HEK293 (cell line): Measurements from ENCODE around the gene R3HDM2.

Experiments used
- KLF1 ChIP-seq: fragments of 450-650 bp; formaldehyde crosslinking; IDR thresholded peaks from 2 replicates; pipeline ENCODE4 v1.5.1; 2016; ENCODE audit warnings: missing biosample characterization, missing genetic modification characterization
- PATZ1 ChIP-seq: fragments of 450-650 bp; formaldehyde crosslinking; IDR thresholded peaks from 2 replicates; pipeline ENCODE4 v1.5.1; 2016; ENCODE audit warnings: missing biosample characterization, missing genetic modification characterization
- PBX3 ChIP-seq: sonication (generic); formaldehyde crosslinking; IDR thresholded peaks from 2 replicates; pipeline ENCODE4 v1.8.1; 2022; ENCODE audit warnings: mild to moderate bottlenecking, moderate library complexity, missing genetic modification reagents
- SCRT2 ChIP-seq: fragments of 450-650 bp; formaldehyde crosslinking; IDR thresholded peaks from 2 replicates; pipeline ENCODE4 v1.5.1; 2016; ENCODE audit warnings: missing biosample characterization, missing genetic modification characterization
- SP3 ChIP-seq: fragments of 450-650 bp; formaldehyde crosslinking; IDR thresholded peaks from 2 replicates; pipeline ENCODE4 v1.5.1; 2016; ENCODE audit warnings: missing biosample characterization, missing genetic modification characterization
- ZBTB26 ChIP-seq: fragments of 450-650 bp; formaldehyde crosslinking; optimal IDR thresholded peaks from 2 replicates; pipeline ENCODE3; 2016; ENCODE audit warnings: missing biosample characterization, mild to moderate bottlenecking, missing genetic modification characterization
- ZBTB8A ChIP-seq: fragments of 450-650 bp; formaldehyde crosslinking; IDR thresholded peaks from 2 replicates; pipeline ENCODE4 v1.5.1; 2016; ENCODE audit warnings: missing biosample characterization, missing genetic modification characterization
- ZNF112 ChIP-seq: fragments of 450-650 bp; formaldehyde crosslinking; IDR thresholded peaks from 2 replicates; pipeline ENCODE4 v1.5.0; 2017; ENCODE audit warnings: missing biosample characterization, missing genetic modification characterization
- ZNF133 ChIP-seq: fragments of 450-650 bp; formaldehyde crosslinking; IDR thresholded peaks from 2 replicates; pipeline ENCODE4 v1.5.1; 2016; ENCODE audit warnings: missing biosample characterization, missing genetic modification characterization
- ZNF146 ChIP-seq: fragments of 450-650 bp; formaldehyde crosslinking; IDR thresholded peaks from 2 replicates; pipeline ENCODE4 v1.5.1; 2016; ENCODE audit warnings: missing biosample characterization, missing genetic modification characterization
- ZNF169 ChIP-seq: fragments of 450-650 bp; formaldehyde crosslinking; IDR thresholded peaks from 2 replicates; pipeline ENCODE4 v1.5.1; 2016; ENCODE audit warnings: missing biosample characterization, missing genetic modification characterization
- ZNF175 ChIP-seq: fragments of 450-650 bp; formaldehyde crosslinking; IDR thresholded peaks from 2 replicates; pipeline ENCODE4 v1.5.1; 2016; ENCODE audit warnings: missing biosample characterization, missing genetic modification characterization
- ZNF184 ChIP-seq: fragments of 450-650 bp; IDR thresholded peaks from 2 replicates; pipeline ENCODE4 v1.5.1; 2018; ENCODE audit warnings: missing biosample characterization, mild to moderate bottlenecking, missing genetic modification characterization
- ZNF19 ChIP-seq: fragments of 450-650 bp; formaldehyde crosslinking; IDR thresholded peaks from 2 replicates; pipeline ENCODE4; 2016; ENCODE audit warnings: missing biosample characterization, missing genetic modification characterization, low read depth
- ZNF23 ChIP-seq: fragments of 450-650 bp; formaldehyde crosslinking; IDR thresholded peaks from 2 replicates; pipeline ENCODE4 v1.5.1; 2016; ENCODE audit warnings: missing biosample characterization, missing genetic modification characterization, borderline replicate concordance
- ZNF239 ChIP-seq: fragments of 450-650 bp; formaldehyde crosslinking; IDR thresholded peaks from 2 replicates; pipeline ENCODE4 v1.5.1; 2016; ENCODE audit warnings: missing biosample characterization, missing genetic modification characterization
- ZNF266 ChIP-seq: fragments of 450-650 bp; formaldehyde crosslinking; IDR thresholded peaks from 2 replicates; pipeline ENCODE4 v1.5.1; 2016; ENCODE audit warnings: missing biosample characterization, missing genetic modification characterization, low read depth
- ZNF423 ChIP-seq: fragments of 450-650 bp; formaldehyde crosslinking; IDR thresholded peaks from 2 replicates; pipeline ENCODE4 v1.5.1; 2016; ENCODE audit warnings: missing biosample characterization, missing genetic modification characterization
- ZNF433 ChIP-seq: fragments of 450-650 bp; formaldehyde crosslinking; IDR thresholded peaks from 2 replicates; pipeline ENCODE4 v1.5.1; 2016; ENCODE audit warnings: missing biosample characterization, missing genetic modification characterization, low read depth
- ZNF449 ChIP-seq: fragments of 450-650 bp; formaldehyde crosslinking; IDR thresholded peaks from 2 replicates; pipeline ENCODE4 v1.5.1; 2017; ENCODE audit warnings: missing biosample characterization, mild to moderate bottlenecking, missing genetic modification characterization, moderate library complexity
- ZNF549 ChIP-seq: fragments of 450-650 bp; IDR thresholded peaks from 2 replicates; pipeline ENCODE4 v1.5.1; 2018; ENCODE audit warnings: missing biosample characterization, missing genetic modification characterization, mild to moderate bottlenecking, inconsistent platforms, moderate library complexity
- ZNF561 ChIP-seq: fragments of 450-650 bp; IDR thresholded peaks from 2 replicates; pipeline ENCODE4 v1.5.1; 2018; ENCODE audit warnings: missing biosample characterization, missing genetic modification characterization, borderline replicate concordance
- ZNF596 ChIP-seq: fragments of 450-650 bp; IDR thresholded peaks from 2 replicates; pipeline ENCODE4 v1.5.0; 2018; ENCODE audit warnings: missing biosample characterization, mild to moderate bottlenecking, missing genetic modification characterization, moderate library complexity
- ZNF600 ChIP-seq: fragments of 450-650 bp; formaldehyde crosslinking; IDR thresholded peaks from 2 replicates; pipeline ENCODE4 v1.5.1; 2016; ENCODE audit warnings: missing biosample characterization, missing genetic modification characterization
- ZNF626 ChIP-seq: fragments of 450-650 bp; sonication (Bioruptor Pico); formaldehyde crosslinking; IDR thresholded peaks from 2 replicates; pipeline ENCODE4 v1.5.1; 2018; ENCODE audit warnings: missing biosample characterization, missing genetic modification characterization, inconsistent platforms
- ZNF658 ChIP-seq: fragments of 450-650 bp; formaldehyde crosslinking; IDR thresholded peaks from 2 replicates; pipeline ENCODE4; 2016; ENCODE audit warnings: missing biosample characterization, missing genetic modification characterization
- ZNF707 ChIP-seq: fragments of 450-650 bp; formaldehyde crosslinking; IDR thresholded peaks from 2 replicates; pipeline ENCODE4 v1.5.1; 2016; ENCODE audit warnings: missing biosample characterization, missing genetic modification characterization
- ZSCAN16 ChIP-seq: fragments of 450-650 bp; formaldehyde crosslinking; IDR thresholded peaks from 2 replicates; pipeline ENCODE4 v1.5.1; 2016; ENCODE audit warnings: missing biosample characterization, missing genetic modification characterization
- ZSCAN23 ChIP-seq: fragments of 450-650 bp; formaldehyde crosslinking; IDR thresholded peaks from 2 replicates; pipeline ENCODE4 v1.5.1; 2016; ENCODE audit warnings: missing biosample characterization, missing genetic modification characterization
- TF ChIP-seq, protein P1 (sequence below): fragments of 450-650 bp; formaldehyde crosslinking; IDR thresholded peaks from 2 replicates; pipeline ENCODE4 v1.5.1; 2016; ENCODE audit warnings: missing biosample characterization, missing genetic modification characterization
- TF ChIP-seq, protein P2 (sequence below): fragments of 450-650 bp; formaldehyde crosslinking; IDR thresholded peaks from 2 replicates; pipeline ENCODE4 v1.5.1; 2017; ENCODE audit warnings: missing biosample characterization, missing genetic modification characterization
- TF ChIP-seq, protein P3 (sequence below): fragments of 450-650 bp; formaldehyde crosslinking; IDR thresholded peaks from 2 replicates; pipeline ENCODE4 v1.5.1; 2016; ENCODE audit warnings: missing biosample characterization, missing genetic modification characterization

Gene R3HDM2

DNA sequence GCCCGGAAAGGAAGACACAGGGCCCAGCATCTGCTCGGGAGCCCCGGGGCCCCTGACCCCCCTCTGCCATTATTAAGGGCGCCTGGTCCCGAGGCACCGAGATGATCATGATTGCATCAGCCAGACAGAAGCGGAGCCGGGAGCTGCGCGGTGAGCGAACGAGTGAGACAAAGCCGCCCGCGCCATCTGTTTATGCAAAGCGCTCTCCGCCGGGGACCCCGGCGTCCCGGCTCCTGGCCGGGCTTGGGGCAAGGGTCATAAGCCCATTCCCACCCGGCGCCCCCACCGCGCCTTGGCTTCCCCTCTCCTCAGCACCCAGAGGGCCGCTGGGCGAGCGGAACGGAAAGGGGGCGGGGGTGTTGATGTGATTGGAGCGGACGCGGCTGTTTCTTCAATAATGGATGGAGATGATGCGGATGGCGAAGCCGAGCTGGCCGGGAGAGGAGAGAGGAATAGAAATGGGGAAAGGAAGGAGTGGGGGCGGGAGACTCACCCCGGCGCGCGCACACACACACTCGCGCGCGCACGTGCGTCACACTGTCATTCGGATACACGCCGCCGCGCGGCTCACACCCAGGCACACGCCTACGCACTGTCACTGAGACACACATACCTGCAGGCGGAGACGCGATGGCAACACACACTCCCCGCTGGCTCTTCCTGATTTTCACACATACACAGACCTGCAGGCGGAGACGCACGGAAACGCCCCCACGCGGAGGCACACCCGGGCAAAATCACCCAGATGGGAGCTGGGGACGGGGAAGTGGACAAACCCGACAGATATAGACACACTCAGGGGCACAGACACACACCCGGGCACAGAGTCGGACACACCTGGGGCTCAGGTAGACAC is 190.5 kb downstream of the R3HDM2 start (continued):
- TF ChIP-seq PBX3 (CRISPR knock-in tag) = no peak
- TF ChIP-seq ZNF707 (tag by site-specific recombination) = no peak
- no peak for TF ChIP-seq ZNF626
- peak; percentile 84 for TF ChIP-seq ZNF423 (tag by site-specific recombination)
- no peak for TF ChIP-seq ZNF239 (tag by site-specific recombination)
- no peak for TF ChIP-seq ZNF23 (tag by site-specific recombination)
- no peak for TF ChIP-seq ZNF175 (tag by site-specific recombination)
- TF ChIP-seq ZNF561 (tag by site-specific recombination) = peak; percentile 48; the same call in 1 of the 2 replicates
- TF ChIP-seq ZSCAN16 (tag by site-specific recombination) = no peak
- no peak for TF ChIP-seq ZNF19 (tag by site-specific recombination)
- 0 out of 2 replicates have a peak, but pooled peaks have one; percentile 28 for TF ChIP-seq ZSCAN23 (tag by site-specific recombination)
- TF ChIP-seq ZBTB26 (tag by site-specific recombination) = peak; percentile 99
- TF ChIP-seq ZNF169 = no peak
- TF ChIP-seq ZNF133 (tag by site-specific recombination) = no peak
- TF ChIP-seq ZBTB8A (tag by site-specific recombination) = peak; percentile 85
- TF ChIP-seq, protein P1, sequence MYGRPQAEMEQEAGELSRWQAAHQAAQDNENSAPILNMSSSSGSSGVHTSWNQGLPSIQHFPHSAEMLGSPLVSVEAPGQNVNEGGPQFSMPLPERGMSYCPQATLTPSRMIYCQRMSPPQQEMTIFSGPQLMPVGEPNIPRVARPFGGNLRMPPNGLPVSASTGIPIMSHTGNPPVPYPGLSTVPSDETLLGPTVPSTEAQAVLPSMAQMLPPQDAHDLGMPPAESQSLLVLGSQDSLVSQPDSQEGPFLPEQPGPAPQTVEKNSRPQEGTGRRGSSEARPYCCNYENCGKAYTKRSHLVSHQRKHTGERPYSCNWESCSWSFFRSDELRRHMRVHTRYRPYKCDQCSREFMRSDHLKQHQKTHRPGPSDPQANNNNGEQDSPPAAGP (tag by site-specific recombination) = peak; percentile 90
- peak; percentile 64 for TF ChIP-seq SP3
- TF ChIP-seq ZNF146 (tag by site-specific recombination) = no peak; the same call in 1 of the 2 replicates
- TF ChIP-seq ZNF596 = peak; percentile 50; the same call in 1 of the 2 replicates
- TF ChIP-seq ZNF184 (tag by site-specific recombination) = 0 out of 2 replicates have a peak, but pooled peaks have one; percentile 70
- TF ChIP-seq, protein P2, sequence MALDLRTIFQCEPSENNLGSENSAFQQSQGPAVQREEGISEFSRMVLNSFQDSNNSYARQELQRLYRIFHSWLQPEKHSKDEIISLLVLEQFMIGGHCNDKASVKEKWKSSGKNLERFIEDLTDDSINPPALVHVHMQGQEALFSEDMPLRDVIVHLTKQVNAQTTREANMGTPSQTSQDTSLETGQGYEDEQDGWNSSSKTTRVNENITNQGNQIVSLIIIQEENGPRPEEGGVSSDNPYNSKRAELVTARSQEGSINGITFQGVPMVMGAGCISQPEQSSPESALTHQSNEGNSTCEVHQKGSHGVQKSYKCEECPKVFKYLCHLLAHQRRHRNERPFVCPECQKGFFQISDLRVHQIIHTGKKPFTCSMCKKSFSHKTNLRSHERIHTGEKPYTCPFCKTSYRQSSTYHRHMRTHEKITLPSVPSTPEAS (tag by site-specific recombination) = peak; percentile 58
- no peak for TF ChIP-seq ZNF266 (tag by site-specific recombination)
- TF ChIP-seq SCRT2 (tag by site-specific recombination) = no peak
- peak; percentile 90 for TF ChIP-seq PATZ1 (tag by site-specific recombination)
- TF ChIP-seq ZNF658 (tag by site-specific recombination) = no peak
- TF ChIP-seq ZNF449 (tag by site-specific recombination) = peak; percentile 88
- TF ChIP-seq ZNF112 = no peak
- TF ChIP-seq ZNF433 (tag by site-specific recombination) = no peak
- TF ChIP-seq KLF1 (tag by site-specific recombination) = peak; percentile 70
- 0 out of 2 replicates have a peak, but pooled peaks have one; percentile 69 for TF ChIP-seq ZNF600 (tag by site-specific recombination)
- no peak for TF ChIP-seq ZNF549 (tag by site-specific recombination)
- TF ChIP-seq, protein P3, sequence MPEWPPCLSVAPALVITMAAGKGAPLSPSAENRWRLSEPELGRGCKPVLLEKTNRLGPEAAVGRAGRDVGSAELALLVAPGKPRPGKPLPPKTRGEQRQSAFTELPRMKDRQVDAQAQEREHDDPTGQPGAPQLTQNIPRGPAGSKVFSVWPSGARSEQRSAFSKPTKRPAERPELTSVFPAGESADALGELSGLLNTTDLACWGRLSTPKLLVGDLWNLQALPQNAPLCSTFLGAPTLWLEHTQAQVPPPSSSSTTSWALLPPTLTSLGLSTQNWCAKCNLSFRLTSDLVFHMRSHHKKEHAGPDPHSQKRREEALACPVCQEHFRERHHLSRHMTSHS (tag by site-specific recombination) = no peak
